Measurements from ENCODE around the gene HNRNPUL2. TPM values are rescaled to one million over a fixed set of nuclear protein-coding genes. Genes with fewer than 3 reads are reported as not detected.

HNRNPUL2 gene
- total RNA-seq, 2 donors from 2014 or later = 54.6 to 55.5 TPM

DNA sequence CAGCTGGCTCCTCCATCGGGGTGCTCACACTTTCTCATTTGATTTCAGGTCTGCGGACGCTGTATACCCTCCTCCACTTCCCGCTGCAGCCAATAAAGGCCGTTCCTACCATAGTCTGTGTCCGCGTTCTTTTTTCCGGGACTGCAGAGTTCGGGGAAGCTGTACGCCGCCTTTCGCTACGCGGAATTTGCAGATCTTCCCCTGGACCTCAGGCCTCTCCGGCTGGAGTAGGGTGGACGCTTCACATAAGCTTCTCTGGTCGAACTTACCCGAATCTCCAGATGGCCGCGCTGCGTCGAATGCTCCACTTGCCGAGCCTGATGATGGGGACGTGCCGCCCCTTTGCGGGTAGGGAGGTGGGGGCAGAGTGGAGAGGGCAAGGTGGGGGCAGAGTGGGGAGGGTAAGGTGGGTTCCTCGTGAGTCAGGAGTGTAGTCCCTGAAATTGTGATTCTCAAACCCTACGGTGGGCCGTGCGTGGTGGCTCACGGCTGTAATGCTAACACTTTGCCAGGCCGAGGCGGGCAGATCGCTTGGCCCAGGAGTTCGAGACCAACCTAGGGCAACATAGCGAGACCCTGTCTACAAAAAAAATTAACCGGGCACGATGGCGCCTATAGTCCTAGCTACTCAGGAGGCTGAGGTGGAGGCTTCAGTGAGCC is 61.5 kb downstream of the HNRNPUL2 start:
- peak; percentile 42 to 55 for ATAC-seq
- no peak for DNase-seq (ENCODE audit: low spot score)
- peak overlapping the region; percentile 89 to 94 for H3K27ac Mint-ChIP-seq
- H3K27me3 Mint-ChIP-seq = no peaks in the 10 kb centered on the region
- H3K9me3 Mint-ChIP-seq = no peaks in the 10 kb centered on the region
- peaks cover 25 to 28% of the 10 kb centered on the region in 2 donors for H3K4me1 Mint-ChIP-seq (ENCODE audit: low read depth in 2 of 2)
- H3K4me3 Mint-ChIP-seq = peak overlapping the region; percentile 96
- peaks cover 17% of the 10 kb centered on the region for H3K36me3 Mint-ChIP-seq

DNA sequence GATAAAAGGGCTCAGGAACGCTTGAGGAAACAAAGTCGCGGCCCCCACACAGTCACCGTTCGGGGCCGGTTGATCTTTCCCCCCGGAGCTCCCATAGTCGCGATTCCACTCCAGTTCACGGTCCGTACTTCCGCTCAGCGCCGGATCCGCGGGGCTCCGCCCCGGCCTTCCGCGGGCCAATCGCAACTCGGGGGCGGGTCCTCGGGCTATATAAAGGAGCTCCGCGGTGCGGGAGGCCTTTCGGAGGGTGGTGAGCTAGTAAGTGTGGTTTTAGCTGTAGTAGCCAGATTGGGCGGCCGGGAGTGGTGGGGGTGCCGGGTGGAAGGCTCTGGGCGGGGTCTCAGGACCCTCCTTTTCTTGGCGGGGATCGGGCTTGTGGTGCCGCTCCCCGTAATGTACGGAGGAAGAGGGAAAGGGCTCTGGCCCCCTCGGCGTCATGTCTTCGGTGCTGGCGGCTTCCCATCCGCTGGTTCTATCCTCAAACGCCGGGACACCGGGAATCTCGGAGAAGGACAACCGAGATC is 62.1 kb downstream of the HNRNPUL2 start, which contains the start of the genes C11orf98 and CSKMT:
Gene C11orf98 (minus strand): TSS at position 136 of the 524 bp plus-strand sequence. CDS start 41 bp downstream, at position 95.
Gene CSKMT (plus strand): TSS at position 238 of the 524 bp plus-strand sequence. CDS start 568 bp downstream, outside the sequence.
- Mint-ChIP-seq H3K4me1 (ENCODE audit: low read depth in 2 of 2) (peaks cover 23% of the 10 kb centered on the region in 2 donors), H3K9me3 (no peaks in the 10 kb centered on the region), H3K27me3 (no peaks in the 10 kb centered on the region), H3K36me3 (peaks cover 17% of the 10 kb centered on the region), H3K4me3 (peak within 1 kb of the TSS; percentile 96), H3K27ac (peak within 1 kb of the TSS; percentile 89 to 94)
- DNase-seq (ENCODE audit: low spot score) = peak; percentile 96
- peak; percentile 95 to 97 for ATAC-seq

DNA sequence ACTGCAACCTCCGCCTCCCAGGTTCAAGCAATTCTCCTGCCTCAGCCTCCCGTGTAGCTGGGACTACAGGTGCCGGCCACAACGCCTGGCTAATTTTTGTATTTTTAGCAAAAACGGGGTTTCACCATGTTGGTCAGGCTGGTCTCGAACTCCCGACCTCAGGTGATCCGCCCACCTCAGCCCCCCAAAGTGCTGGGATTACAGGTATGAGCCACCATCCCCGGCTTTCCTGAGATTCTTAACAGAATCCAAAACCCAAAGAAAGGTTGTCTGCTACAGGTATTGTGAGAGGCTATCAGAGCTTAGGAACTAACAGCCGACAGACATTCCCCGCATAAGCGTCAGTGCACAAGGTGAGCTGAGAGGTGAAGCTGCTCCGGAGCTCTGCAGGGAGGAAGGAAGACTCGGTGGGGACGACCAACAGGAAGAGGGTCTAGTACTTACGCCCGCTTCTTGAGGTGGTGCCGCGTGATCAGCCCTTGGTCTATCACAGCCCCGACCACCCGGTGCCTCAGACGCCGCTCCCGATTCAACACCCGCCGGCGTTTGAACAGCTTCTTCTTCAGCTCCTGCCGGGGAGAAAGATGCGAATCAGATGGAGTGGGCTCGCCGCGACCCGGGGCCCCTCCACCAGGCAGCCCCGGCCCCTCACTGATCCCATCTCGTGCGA is 62.7 kb downstream of the HNRNPUL2 start:
- Mint-ChIP-seq H3K9me3 (no peaks in the 10 kb centered on the region), H3K36me3 (peaks cover 17% of the 10 kb centered on the region), H3K27ac (peak overlapping the region; percentile 89 to 94), H3K4me1 (ENCODE audit: low read depth in 2 of 2) (peaks cover 23% of the 10 kb centered on the region in 2 donors), H3K27me3 (no peaks in the 10 kb centered on the region), H3K4me3 (peak overlapping the region; percentile 96)
- DNase-seq (ENCODE audit: low spot score) (no peak), ATAC-seq (peak; percentile 20 to 64)

Other genes starting within 250 kb of the HNRNPUL2 start
- 10 to 100 TPM; 49.2 to 60.0 TPM for gene AHNAK, start 180.7 kb downstream of the HNRNPUL2 start, total RNA-seq
- 1,000 to 10,000 TPM in 1 of 2 donors, 100 to 1,000 TPM in 1; 898 to 1,016 TPM for gene EEF1G, start 153.6 kb downstream of the HNRNPUL2 start, total RNA-seq
- gene TUT1, start 135.9 kb downstream of the HNRNPUL2 start, total RNA-seq = 10 to 100 TPM; 24.1 to 35.7 TPM
- gene MTA2, start 125.6 kb downstream of the HNRNPUL2 start, total RNA-seq = 100 to 1,000 TPM; 234 to 259 TPM
- gene EML3, start 114.7 kb downstream of the HNRNPUL2 start, total RNA-seq = 100 to 1,000 TPM; 122 to 205 TPM
- 1 to 10 TPM; 4.5 to 4.6 TPM for gene ROM1, start 114.2 kb downstream of the HNRNPUL2 start, total RNA-seq
- gene B3GAT3, start 105.5 kb downstream of the HNRNPUL2 start, total RNA-seq = 10 to 100 TPM; 72.8 to 98.7 TPM
- gene GANAB, start 80.8 kb downstream of the HNRNPUL2 start, total RNA-seq = 100 to 1,000 TPM; 269 to 297 TPM
- gene INTS5, start 74.2 kb downstream of the HNRNPUL2 start, total RNA-seq = 10 to 100 TPM; 33.2 to 42.3 TPM
- gene C11orf98, start 62.2 kb downstream of the HNRNPUL2 start, total RNA-seq = 100 to 1,000 TPM; 131 to 149 TPM
- gene CSKMT, start 62.1 kb downstream of the HNRNPUL2 start, total RNA-seq = 100 to 1,000 TPM in 1 of 2 donors, 10 to 100 TPM in 1; 30.0 to 121 TPM
- 1 to 10 TPM; 6.1 to 8.8 TPM for gene UQCC3, start 55.8 kb downstream of the HNRNPUL2 start, total RNA-seq
- 10 to 100 TPM; 20.9 to 33.7 TPM for gene LBHD1, start 55.2 kb downstream of the HNRNPUL2 start, total RNA-seq
- 100 to 1,000 TPM in 1 of 2 donors, 10 to 100 TPM in 1; 91.1 to 124 TPM for gene UBXN1, start 48.4 kb downstream of the HNRNPUL2 start, total RNA-seq
- under 1 TPM; 0.36 to 0.52 TPM for gene LRRN4CL, start 37.9 kb downstream of the HNRNPUL2 start, total RNA-seq
- 10 to 100 TPM; 18.7 to 38.3 TPM for gene BSCL2, start 20.0 kb downstream of the HNRNPUL2 start, total RNA-seq
- gene GNG3, start 19.8 kb downstream of the HNRNPUL2 start, total RNA-seq = not detected
- 10 to 100 TPM; 36.8 to 39.4 TPM for gene TTC9C, start 1.0 kb upstream of the HNRNPUL2 start, total RNA-seq
- 1 to 10 TPM; 6.5 to 8.1 TPM for gene ZBTB3, start 26.7 kb upstream of the HNRNPUL2 start, total RNA-seq
- gene POLR2G, start 34.1 kb upstream of the HNRNPUL2 start, total RNA-seq = 100 to 1,000 TPM in 1 of 2 donors, 10 to 100 TPM in 1; 93.3 to 127 TPM
- 10 to 100 TPM; 13.9 to 34.1 TPM for gene TAF6L, start 43.9 kb upstream of the HNRNPUL2 start, total RNA-seq
- gene TMEM179B, start 59.9 kb upstream of the HNRNPUL2 start, total RNA-seq = 10 to 100 TPM; 30.5 to 31.1 TPM
- gene TMEM223, start 64.5 kb upstream of the HNRNPUL2 start, total RNA-seq = 10 to 100 TPM; 13.0 to 20.1 TPM
- gene NXF1, start 78.0 kb upstream of the HNRNPUL2 start, total RNA-seq = 100 to 1,000 TPM; 108 to 145 TPM
- 10 to 100 TPM; 32.0 to 53.4 TPM for gene STX5, start 104.6 kb upstream of the HNRNPUL2 start, total RNA-seq
- 1 to 10 TPM in 1 of 2 donors, not detected in 1; 1.0 TPM for gene TEX54, start 105.4 kb upstream of the HNRNPUL2 start, total RNA-seq
- 100 to 1,000 TPM in 1 of 2 donors, 10 to 100 TPM in 1; 90.4 to 136 TPM for gene WDR74, start 112.1 kb upstream of the HNRNPUL2 start, total RNA-seq
- 100 to 1,000 TPM; 234 to 307 TPM for gene SLC3A2, start 153.4 kb upstream of the HNRNPUL2 start, total RNA-seq
- not detected for gene CHRM1, start 193.9 kb upstream of the HNRNPUL2 start, total RNA-seq

All from natural killer cell treated with Interleukin-12 subunit alpha and Interleukin-12 subunit beta and Interleukin-15 and Interleukin-18, amount 100 ng/mL, for 72 hours (primary cell).